ENCODE results near the gene DPP6.

DNA sequence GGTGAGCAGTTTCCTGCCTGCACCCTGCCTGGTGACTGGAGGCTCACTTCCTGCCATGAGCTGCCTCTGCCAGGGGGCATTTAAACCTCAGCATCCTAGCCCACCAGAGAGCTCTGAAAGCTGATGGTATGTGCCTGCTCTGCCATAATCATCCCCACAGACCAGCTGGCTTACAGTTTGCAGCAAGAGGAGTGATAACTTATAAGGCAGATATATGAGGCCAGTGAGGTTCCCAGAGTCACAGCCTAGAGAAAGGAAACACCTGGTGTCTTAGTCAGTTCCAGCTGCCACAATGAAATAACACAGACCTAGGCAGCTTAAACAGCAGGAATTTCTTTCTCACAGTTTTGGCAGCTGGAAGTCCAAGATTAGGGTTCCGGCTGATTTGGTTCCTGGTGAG lies 718.8 kb downstream of the DPP6 start:
- TF ChIP-seq, protein P1, sequence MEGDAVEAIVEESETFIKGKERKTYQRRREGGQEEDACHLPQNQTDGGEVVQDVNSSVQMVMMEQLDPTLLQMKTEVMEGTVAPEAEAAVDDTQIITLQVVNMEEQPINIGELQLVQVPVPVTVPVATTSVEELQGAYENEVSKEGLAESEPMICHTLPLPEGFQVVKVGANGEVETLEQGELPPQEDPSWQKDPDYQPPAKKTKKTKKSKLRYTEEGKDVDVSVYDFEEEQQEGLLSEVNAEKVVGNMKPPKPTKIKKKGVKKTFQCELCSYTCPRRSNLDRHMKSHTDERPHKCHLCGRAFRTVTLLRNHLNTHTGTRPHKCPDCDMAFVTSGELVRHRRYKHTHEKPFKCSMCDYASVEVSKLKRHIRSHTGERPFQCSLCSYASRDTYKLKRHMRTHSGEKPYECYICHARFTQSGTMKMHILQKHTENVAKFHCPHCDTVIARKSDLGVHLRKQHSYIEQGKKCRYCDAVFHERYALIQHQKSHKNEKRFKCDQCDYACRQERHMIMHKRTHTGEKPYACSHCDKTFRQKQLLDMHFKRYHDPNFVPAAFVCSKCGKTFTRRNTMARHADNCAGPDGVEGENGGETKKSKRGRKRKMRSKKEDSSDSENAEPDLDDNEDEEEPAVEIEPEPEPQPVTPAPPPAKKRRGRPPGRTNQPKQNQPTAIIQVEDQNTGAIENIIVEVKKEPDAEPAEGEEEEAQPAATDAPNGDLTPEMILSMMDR (IDR thresholded peaks at IDR 0.05): no peak
- TF ChIP-seq POLR2A (IDR thresholded peaks at IDR 0.05): no peak
